GM19468 (cell line): ENCODE measurements around the gene SLCO4A1.

Experiments used
- ATAC-seq: cut with Tn5 transposase; IDR thresholded peaks from one replicate; pipeline ENCODE4 v1.9.1; 2021; ENCODE audit warnings: mild to moderate bottlenecking, moderate library complexity, moderate number of reproducible peaks; ENCODE audit not compliant: unreplicated experiment; ENCODE audit errors: extremely low read depth

The SLCO4A1 gene

DNA sequence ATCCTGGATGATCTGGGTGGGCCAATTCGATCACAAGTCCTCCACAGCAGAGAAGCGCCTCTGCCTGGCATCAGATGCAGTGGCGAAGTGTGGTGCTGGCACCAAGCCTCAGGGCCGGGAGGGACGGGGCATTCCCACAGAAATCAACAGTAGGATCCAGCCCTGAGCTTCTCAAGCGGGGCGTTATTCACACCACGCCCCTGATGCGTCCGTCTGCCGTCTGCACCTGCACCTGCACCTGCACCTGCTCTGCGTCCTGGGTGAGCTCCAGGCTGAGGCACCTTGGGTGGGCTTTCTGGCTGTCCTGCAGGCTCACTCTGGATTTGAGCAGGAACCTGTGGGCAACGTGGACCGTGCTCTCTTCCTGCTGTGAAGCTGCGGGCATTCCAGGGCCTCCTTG is 52.6 kb downstream of the SLCO4A1 start:
- ATAC-seq: no peak

DNA sequence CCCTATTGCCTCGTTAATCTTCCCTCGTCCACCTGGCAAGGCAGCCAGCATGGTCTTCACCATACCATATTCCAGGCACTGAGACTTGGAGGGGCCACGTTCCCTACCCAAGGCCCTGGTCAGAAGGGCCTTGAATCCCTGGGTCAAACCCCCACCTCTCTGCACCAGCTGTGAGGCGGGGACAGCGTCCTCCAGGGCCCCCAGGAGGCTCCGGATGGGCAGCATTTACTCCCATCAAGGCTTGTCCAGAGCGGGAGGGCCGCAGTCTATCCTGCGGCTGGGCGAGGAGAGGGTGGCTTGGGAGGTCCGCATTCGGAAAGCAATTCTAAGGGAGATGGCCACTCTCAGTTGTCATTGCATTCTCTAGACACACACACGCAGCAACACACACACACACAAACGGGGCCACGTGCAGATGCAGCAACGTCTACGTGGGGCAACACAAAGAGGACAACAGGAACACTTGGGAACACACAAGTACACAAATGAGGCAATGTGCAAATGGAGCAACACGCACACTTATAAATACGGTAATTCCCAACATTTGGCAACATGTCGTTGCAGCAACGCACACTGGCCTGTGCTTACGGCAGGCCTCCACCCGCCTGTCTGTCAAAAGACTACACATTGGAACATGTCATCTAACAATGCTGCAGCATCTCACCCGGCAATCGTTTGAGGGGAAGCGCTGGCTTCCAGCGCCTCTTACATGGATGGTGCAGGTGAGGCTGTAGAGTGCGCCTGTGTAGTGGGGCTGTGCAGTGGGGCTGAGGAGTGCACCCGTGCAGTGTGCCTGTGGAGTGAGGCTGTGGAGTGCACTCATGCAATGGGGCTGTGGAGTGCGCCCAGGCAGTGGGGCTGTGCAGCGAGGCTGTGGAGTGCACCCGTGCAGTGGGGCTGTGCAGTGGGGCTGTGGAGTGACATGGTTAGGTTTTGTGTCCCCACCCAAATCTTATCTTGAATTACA is 53.4 kb downstream of the SLCO4A1 start:
- no peak for ATAC-seq

DNA sequence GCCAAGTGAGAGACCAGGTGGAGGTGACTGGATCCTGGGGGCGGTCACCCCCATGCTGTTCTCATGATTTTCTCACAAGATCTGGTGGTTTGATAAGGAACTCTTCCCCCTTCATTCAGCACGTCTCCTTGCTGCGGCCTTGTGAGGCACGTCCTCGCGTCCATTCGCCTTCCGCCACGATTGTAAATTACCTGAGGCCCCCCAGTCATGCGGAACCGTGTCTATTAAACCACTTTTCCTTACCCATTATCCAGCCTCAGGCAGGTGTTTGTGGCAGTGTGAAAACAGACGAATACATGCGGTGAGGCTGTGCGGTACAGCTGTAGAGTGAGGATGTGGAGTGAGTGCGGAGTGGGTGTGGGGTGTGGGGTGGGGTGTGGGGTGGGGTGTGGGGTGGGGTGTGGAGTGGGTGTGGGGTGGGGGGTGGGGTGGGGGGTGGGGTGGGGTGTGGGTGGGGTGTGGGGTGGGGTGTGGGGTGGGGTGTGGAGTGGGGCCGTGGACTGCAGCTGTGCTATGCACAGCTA is 54.2 kb downstream of the SLCO4A1 start:
- no peak for ATAC-seq

DNA sequence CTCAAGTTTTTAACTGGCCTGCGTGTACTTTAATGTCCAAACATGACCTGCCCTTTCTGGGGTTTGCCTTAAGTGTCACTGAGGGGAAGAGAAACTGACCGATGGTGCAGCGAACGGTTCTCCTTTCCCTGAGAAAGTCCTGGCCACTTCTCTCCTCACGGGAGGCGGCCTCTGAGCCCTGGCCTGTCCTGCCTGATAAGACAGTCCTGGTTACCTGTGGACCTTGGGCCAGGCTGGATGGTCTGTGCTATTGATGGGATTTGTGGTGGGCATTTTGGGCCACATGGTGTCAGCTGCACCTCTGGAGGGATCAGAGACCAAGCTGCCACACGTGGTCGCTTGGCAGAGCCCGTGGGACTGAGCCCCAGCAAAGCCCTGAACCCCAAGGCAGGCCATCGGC is 54.7 kb downstream of the SLCO4A1 start:
- ATAC-seq: no peak

DNA sequence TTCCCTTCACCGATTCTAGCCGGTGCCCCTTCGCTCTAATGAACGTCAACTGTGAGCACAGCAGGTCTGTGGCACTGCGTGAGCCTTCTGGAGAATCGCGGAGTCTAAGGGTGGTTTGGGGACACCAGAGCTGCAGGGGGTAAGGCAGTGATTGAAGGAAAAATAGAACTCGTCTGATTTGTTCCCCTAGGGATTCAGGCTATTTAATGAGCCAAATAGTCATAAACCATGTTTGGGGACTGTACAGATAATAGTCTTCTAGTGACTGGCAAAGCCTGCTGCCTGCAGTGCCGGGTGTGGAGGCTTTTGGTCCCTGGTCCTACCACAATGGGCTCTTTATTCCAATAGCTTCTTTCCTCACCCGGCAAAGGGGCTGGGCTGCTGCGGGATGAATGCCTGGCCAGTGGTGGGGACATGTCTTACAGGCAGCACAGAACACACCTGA is 55.2 kb downstream of the SLCO4A1 start:
- no peak for ATAC-seq

DNA sequence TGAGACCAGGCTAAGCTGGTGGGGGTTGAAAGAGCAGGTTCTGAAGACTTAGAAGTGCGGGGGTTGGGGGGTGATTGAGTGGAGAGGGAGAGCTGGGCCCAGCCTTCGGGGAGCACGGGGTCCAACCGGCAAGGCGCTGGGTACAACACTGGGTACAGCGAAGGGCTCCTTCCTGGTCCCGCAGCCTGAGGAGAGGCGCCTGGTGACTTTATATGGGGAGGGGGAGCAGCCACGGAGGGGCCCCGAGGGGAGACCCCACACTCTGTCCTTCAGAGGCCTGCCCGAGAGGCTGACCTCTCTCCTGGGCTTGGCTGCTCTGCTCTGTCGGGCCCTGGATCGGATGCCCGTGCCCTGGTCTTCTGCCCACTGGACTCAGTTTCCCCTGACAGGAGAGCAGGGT is 55.9 kb downstream of the SLCO4A1 start:
- ATAC-seq: no peak

DNA sequence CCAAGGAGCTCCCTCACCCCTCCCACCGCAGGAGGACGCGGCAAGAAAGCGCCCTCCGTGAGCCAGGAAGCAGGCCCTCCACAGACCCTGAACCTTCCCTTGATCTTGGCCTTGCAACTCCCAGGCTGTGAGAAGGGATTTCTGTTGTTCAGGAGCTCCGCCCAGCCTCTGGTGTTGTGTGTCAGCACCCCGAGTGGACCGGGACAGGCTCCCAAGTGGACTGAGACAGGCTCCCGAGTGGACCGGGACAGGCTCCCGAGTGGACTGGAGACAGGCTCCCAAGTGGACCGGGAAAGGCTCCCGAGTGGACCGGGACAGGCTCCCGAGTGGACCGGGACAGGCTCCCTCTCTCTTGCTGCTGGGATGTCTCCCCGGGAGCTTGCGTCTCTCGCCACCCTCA is 57.0 kb downstream of the SLCO4A1 start:
- ATAC-seq: no peak

DNA sequence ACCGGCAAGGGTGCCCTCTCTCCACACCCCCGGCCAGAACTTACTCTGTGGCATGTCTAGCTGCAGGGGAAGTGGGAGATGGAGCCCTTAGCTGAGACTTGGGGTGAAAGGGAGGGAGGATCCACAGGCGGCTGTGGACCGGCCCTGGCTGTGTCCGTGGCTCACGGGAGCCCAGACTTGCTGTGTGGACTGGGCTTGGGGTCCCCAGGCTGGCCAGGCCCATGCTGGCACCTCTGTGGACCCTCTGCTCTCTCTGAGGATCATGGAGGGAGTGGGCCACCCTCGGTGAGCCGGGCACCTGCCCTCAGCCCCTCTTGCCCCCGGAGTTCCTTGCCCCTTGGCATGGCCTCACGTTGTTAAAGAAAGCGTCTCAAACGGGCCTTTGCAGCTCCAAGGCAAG is 57.4 kb downstream of the SLCO4A1 start:
- no peak for ATAC-seq

DNA sequence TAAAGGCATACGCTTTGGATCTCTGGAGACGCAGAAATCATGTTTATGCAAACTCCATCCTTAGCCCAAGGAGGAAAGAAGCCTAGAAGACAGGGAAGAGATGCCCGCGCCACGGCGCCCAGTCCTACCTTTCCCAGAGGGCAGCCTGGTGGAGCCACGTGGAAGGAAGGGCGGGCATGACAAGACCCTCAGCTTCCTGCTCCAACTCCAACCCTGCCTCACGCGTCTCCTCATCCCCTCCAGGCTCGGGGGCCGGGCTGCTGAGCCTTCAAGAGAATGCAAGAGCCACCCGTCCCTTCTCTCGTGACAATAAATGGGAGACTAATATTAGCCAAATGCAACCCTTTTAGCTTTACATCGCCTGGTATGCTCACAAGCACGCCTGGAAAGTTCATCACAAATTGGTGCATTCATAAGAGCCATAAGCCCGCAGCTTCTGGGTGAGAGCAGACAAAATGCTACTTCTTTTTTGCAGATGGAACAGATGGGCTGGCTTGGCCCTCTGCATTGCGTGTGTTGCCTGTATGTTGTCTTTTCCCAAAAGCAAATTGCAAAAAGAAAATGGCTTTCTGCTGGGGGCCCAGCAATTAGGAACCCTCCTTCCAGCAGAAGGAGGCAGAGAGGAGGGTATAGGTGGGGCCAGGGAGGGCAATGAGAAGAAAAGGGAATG is 58.1 kb downstream of the SLCO4A1 start:
- ATAC-seq: no peak

DNA sequence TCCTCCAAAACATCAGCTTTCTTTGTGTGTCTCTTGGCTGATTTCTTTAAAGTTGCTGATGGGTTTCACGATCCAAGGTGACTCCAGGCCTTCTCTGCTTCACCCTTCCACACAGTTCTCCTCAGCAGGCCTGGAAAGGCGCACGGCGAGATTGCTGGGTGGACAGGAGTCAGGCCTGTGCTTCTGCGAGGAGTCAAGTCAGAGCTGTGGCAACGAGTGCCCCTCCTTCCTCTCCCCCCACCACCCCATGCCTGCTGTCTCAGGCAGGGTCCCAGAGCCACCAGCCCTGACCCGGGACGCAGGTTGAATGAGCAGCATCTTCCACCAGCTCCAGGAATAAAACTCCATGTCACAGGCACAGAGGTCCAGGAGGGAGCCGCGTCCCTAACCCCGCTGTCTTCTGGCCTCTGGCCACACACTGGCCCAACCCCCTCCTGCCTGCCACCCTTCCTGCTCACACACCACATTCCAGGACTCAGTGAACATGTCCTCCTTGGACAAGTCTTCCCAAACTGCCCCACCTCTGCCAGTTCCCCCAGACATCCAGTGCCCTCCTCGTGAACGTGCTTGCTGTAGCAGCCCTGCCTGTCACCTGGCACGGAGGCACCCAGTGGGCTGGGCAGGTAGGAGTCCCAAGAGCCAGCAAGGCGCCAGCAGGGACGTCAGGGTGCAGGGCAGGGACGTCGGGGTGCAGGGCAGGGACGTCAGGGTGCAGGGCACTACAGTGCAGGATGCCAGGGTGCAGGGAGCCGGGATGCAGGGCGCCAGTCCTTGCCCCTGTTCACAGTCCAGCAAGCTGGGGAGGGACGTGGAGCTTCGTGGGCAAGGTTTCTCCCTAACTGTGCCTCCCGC is 59.1 kb downstream of the SLCO4A1 start:
- no peak for ATAC-seq

DNA sequence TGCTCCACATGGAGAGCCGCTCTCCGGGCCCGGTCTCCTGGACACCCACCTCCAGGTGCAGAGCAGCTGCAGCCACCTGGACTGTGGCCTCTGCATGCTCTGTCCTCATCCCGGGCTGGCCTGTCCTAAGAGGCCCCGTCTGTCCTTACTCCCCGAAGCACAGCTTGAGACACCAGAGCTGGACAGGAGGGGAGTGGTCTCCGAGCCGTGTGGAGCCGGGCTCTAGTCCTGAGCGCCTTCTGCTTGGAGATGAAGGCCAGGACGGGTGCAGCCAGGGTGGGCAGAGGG is 59.7 kb downstream of the SLCO4A1 start:
- no peak for ATAC-seq

DNA sequence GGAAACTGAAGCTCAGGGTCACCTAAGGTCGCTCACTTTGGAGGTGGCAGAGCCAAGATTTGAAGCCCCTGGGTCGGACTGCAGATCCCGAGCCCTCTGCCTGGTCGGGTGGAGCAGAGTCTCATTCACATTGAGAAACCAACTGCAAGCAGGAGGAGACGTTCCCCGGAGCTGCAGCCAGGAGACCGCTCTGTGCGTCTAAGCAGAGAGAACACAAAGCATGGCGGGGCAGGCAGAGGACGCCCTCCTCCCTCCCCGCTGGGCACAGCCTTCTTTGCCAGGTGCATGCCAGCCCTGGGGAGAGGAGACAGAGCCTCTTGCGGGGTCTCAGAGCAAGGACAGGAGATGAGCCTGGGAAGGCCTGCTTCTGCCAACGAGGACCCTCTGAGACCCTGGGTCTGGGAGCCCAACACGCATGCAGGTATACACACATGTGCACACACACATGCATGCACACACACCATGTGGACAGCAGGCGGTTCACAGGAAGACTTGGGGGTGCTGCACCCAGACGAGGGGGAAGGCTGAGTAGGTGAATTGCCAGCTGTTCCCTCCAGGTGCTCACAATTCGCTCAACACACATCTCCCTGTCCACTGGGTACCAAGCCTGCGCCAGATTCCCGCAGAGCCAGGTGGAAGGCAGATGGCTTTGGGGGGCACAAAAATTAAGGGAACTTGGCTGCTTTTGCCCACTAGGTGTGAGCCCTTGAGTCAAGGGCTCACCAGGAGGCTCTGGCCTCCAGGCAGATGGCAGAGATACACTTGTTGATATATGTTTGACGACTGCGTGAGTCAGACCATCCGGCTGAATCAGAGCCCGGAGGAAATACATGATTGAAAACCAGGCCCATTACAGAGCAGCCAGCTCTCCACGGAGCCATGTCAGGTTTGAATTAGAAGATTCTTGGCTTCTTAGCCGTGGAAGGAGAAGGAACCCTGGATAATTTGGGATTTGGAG is 60.9 kb downstream of the SLCO4A1 start:
- ATAC-seq: no peak

DNA sequence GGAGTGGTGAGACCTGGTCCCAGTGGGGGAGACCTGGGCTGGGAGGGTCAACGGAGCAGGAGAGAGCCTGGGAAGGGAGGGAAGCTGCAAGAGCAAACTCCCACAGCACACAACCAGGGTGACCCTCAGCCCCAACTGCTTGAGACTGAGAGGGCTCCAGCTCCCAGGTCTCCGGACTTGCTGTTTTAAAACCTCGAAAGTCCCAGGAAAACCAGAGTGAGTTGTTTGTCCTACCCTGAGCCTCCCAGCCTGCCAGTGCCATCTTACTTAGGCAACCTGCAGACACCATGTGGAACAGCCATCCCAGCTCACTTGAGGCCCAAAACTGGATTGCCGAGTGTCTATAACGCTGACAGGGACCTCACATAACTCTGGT is 61.5 kb downstream of the SLCO4A1 start:
- no peak for ATAC-seq

DNA sequence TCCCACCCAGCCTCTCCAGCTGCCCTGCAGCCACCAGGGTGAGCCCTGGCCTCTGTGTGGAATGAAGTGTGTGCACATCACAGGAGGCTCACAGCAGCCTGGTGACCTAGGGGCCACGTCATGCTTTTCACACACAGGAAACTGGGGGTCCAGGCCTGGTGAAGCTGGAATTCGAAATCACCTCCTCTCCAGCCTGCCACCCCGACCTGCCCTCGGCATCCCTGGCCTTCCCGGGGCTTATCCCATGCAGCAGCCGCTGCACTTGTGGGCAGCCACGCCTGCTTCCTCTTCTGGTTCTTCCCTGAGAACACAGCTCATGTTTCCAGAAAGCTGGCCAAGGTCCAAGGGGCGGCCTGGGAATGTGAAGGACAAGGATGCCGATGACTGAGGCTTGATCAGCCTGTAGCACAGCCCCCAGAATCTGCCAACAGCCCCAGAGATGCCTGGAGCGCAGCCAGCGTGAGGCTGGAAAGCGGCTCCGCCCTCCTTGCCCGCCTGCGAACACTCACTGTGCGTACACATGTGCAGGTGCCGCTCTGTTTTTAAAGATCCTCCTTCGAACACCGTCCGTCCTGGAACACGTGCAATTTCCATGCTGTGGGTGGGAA is 62.1 kb downstream of the SLCO4A1 start:
- ATAC-seq: no peak

DNA sequence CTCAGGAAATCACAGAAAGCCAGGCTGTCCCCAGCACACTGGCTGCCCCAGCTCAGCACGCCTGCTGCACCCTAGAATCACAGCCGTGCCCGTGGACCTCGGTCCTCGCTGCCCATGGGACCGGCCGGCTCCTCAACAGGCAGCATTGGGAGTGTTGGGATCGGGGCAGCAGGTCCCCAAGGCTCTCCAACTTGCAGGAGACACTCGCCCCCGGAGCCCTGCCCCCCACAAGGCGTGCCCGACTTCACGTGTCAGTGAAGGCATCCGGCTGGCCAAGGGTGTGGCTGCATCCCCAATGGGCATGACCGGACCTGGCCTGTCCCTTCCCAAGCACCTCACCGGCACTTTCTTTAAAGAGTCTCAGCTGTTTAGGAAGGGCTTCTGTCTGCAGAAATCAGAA is 63.3 kb downstream of the SLCO4A1 start:
- no peak for ATAC-seq

DNA sequence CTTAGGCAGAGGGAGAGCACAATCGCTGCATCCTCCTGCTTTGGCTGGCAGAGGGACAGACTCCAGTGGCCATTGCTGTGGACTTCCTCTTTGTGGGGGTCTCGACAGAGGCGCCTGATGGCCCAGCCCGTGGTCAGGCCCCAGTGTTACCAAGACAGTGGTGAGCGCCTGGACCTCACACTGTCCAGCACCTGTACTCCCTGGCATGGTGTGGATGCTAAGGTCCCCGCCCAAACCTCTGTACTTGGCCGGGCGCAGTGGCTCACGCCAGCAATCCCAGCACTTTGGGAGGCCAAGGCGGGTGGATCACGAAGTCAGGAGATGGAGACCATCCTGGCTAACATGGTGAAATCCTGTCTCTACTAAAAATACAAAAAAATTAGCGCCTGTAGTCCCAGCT is 64.0 kb downstream of the SLCO4A1 start:
- ATAC-seq: no peak

DNA sequence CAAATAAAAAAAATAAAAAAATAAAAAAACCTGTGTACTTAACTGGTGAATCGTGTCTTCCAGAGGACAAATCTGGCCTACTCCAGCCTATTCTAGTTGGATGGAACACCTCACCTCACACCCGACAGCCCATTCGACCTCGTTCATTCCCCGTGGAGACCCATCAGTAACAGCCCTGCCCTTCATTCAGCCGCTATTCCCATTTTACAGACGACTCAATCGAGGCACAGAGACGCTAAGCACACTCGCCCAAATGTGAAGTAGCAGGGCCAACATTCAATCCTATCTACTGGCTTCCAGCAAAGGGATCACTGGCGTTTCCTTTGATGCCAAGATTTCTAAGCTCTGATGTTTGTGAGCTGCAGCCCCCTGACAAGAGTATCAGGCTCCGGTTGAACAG is 64.6 kb downstream of the SLCO4A1 start:
- no peak for ATAC-seq

DNA sequence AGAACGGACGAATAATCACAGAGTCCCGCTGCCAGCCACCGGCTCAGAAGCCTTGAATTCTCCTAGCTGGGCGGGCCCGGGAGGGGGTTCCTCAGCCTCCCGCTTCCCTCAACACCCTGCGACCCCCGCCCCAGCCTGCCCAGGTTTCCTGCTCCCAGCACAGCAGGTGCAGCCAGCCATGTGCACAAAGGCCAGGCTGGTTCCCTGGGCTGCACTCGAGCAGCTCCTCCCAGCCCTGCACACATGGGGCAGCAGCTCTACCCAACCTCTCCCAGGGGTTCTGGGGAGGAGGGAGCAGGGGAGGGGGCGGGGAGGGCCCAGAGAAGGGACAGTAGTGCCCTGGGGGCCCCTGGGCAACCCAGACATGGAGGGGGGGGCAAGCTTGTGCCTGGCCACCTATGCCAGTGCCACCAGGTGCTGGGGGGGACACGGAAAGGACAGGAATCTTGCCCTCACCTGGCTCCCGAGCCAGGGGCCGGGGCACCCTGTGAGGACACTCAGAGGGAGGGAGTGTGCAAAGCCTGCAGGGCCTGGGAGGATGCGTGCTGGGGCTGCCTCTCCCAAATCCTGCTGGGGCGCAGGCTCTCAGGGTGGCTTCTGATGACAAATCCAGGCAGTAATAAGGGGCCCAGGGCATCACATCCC is 65.1 kb downstream of the SLCO4A1 start:
- no peak for ATAC-seq
